Psoas muscle (tissue), 8 donors: ENCODE results near the gene CP. TPM values are rescaled to one million over a fixed set of nuclear protein-coding genes. Genes with fewer than 3 reads are reported as not detected.
"Not testable (repeated sequence)": the region's sequence is repeated elsewhere in the genome, so short reads cannot be mapped to it uniquely, and the experiment has no call there.

Experiments used
- ATAC-seq, 4 donors: fragments of 200-7000 bp; cut with Tn5 transposase; one replicate each; pipeline ENCODE4 v1.9.1; 2020; ENCODE audit warnings: moderate library complexity in 3 of 4, mild to moderate bottlenecking in 2 of 4
- DNase-seq, 2 donors: peaks; one replicate each; pipeline ENCODE4 v3.0.0-alpha.2; 2020
- H3K27ac ChIP-seq: fragments of 200-600 bp; one replicate; pipeline ENCODE4 v1.8.0; 2022
- H3K27me3 ChIP-seq, 3 donors: fragments of 200-600 bp in 1 of 3; one replicate each; pipeline versions ENCODE4 v1.6.1 to v1.8.0; 2013 to 2022; ENCODE audit warnings: low read length in 2 of 3, mild to moderate bottlenecking in 2 of 3, moderate library complexity in 1 of 3; ENCODE audit not compliant: insufficient read depth in 3 of 3
- H3K36me3 ChIP-seq, 2 donors: fragments of 200-600 bp in 1 of 2; one replicate each; pipeline versions ENCODE4 v1.6.1 to v1.8.0; 2013 to 2022; ENCODE audit warnings: low read depth in 1 of 2, mild to moderate bottlenecking in 1 of 2, moderate library complexity in 1 of 2; ENCODE audit not compliant: insufficient read depth in 1 of 2
- H3K4me1 ChIP-seq: fragments of 200-600 bp; one replicate; pipeline ENCODE4 v1.8.0; 2022
- H3K4me3 ChIP-seq: fragments of 200-600 bp; one replicate; pipeline ENCODE4 v1.8.0; 2022; ENCODE audit warnings: mild to moderate bottlenecking
- H3K9me3 ChIP-seq: fragments of 200-600 bp; one replicate; pipeline ENCODE4 v1.8.0; 2022
- WGBS, 3 donors: extraction: QIAGEN DNeasy Blood & Tissue Kit; methylation state at CpG; one replicate each; pipeline versions ENCODE4 v1.1.6 to v1.1.7; 2013; 5-methylcytosine and 5-hydroxymethylcytosine counted together
- intact Hi-C, 2 donors: fragments of 100-400 bp; cut with DNase I; formaldehyde crosslinking; loops; one replicate each; pipeline versions ENCODE4 v1.11.0 to v1.14.2; 2022
- polyA plus RNA-seq, 3 donors: library from polyadenylated mRNA; stranded (reverse); fragments of 200-250 nt; gene quantifications; one replicate each; pipeline ENCODE4 v1.2.3, GENCODE V29; 2013
- total RNA-seq, 4 donors: library from RNA; stranded (reverse); fragmentation: NEBNext Ultra II Directional in 2 of 4; extraction: Animal tissue kit (Norgen Biotek cat#: 25700) in 2 of 4; gene quantifications; one replicate each; pipeline versions ENCODE4 v1.2.1 to v1.2.4, GENCODE V29; 2021 to 2023
- TF ChIP-seq, protein P1 (sequence below): fragments of 200-600 bp; IDR thresholded peaks from one replicate; pipeline ENCODE4 v1.8.0; 2022; ENCODE audit warnings: antibody characterized with exemption
- donor health status: healthy with polysubstance abuse.
- donor health status: DM: no; HTN: no; CAD: no; lungs with moderate emphysema.
- donor health status: Bipolar disorder and iron deficiency.
- donor health status: healthy.
- donor health status: DM: yes; HTN: yes; CAD: no.
- donor health status: DM: no; HTN: no; CAD: no.
- donor health status: DM: no; HTN: no; CAD: no.
- donor health status: DM: yes; HTN: yes; CAD: no.

CP gene
- total and polyA plus RNA-seq, 7 donors, result 0.23 to 3.5 (median 2.2) TPM

- no peaks in the 10 kb centered on the region for H3K4me1 ChIP-seq
- no peak for DNase-seq
These were observed 17.1 kb downstream of the CP start for GRCh38 chr3:149204390-149204991.

DNA sequence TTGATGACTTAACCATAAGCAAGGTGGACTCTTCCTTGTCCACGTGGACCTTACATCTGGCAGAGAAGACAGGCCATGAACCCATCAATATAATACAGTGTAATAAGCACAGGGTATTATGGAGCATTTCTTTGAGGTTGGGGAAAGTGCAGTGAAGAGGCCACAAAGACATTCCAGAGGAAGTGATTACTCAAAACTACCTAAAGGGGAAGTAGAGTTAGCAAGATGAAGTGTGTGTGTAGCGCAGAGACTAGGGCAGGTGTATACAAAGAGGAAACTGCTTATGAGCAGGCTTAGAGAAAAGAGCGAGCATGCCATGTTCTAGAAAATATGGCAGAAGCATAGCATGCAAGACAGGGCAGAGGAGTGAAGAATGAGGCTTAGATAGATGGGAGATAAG is 17.9 kb downstream of the CP start:
- Histone ChIP-seq H3K4me1 (no peaks in the 10 kb centered on the region), H3K27ac (no peak overlapping the region), H3K4me3 (no peak overlapping the region), H3K36me3 (no peaks in the 10 kb centered on the region), H3K9me3 (no peaks in the 10 kb centered on the region), H3K27me3 (no peaks in the 10 kb centered on the region)
- WGBS, 3 donors, result 80 to 82% (median 81%) methylated on average over 3 of the region's 3 CpGs
- intact Hi-C loops, result loop anchor here in 1 of 2 donors (2.0 kb wide), 1 partner anchor 17 kb away; the partner anchor contains the start of gene CP
- ATAC-seq, result no peak
- TF ChIP-seq, protein P1, sequence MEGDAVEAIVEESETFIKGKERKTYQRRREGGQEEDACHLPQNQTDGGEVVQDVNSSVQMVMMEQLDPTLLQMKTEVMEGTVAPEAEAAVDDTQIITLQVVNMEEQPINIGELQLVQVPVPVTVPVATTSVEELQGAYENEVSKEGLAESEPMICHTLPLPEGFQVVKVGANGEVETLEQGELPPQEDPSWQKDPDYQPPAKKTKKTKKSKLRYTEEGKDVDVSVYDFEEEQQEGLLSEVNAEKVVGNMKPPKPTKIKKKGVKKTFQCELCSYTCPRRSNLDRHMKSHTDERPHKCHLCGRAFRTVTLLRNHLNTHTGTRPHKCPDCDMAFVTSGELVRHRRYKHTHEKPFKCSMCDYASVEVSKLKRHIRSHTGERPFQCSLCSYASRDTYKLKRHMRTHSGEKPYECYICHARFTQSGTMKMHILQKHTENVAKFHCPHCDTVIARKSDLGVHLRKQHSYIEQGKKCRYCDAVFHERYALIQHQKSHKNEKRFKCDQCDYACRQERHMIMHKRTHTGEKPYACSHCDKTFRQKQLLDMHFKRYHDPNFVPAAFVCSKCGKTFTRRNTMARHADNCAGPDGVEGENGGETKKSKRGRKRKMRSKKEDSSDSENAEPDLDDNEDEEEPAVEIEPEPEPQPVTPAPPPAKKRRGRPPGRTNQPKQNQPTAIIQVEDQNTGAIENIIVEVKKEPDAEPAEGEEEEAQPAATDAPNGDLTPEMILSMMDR, result no peak
- DNase-seq, result no peak

More at GRCh38 chr3:149204390-149204991, 17.1 kb downstream of the CP start:
- WGBS, 3 donors, result 78 to 84% (median 82%) methylated on average over 3 of the region's 3 CpGs
- H3K27me3 ChIP-seq, result no peaks in the 10 kb centered on the region
- no peak for ATAC-seq
- no peak overlapping the region for H3K4me3 ChIP-seq
- no peak overlapping the region for H3K27ac ChIP-seq
- no peaks in the 10 kb centered on the region for H3K9me3 ChIP-seq
- no peaks in the 10 kb centered on the region for H3K36me3 ChIP-seq
- TF ChIP-seq, protein P1, result no peak
- intact Hi-C loops, result loop anchor here in 1 of 2 donors (2.0 kb wide), 1 partner anchor 16 kb away; the partner anchor contains the start of gene CP

DNA sequence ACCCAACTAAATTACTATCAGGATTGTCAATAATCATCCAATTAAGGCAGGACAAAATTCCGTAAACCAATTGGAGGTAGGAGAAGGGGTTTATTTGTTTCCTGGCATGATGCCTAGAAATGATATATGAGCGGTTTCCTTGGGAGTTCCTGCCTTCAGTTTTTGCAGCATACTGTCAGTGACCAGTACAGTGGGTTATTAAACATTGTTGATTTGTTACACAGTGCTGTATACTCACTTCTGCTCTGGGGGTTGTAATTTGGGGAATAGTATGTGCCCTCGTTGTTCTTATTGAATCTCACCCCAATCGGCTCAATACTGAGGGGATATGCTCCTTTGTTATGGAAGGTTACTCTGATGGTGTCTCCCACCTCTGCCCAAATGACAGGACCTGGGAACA is 22.2 kb downstream of the CP start:
- no peaks in the 10 kb centered on the region for H3K4me1 ChIP-seq
- TF ChIP-seq, protein P1, result no peak
- no peak overlapping the region for H3K27ac ChIP-seq
- WGBS, 3 donors, result 18 to 30% (median 25%) methylated on average over 4 of the region's 4 CpGs
- intact Hi-C loops, result no loop called here
- no peak overlapping the region for H3K4me3 ChIP-seq
- no peak for ATAC-seq
- no peak for DNase-seq
- H3K36me3 ChIP-seq, result no peaks in the 10 kb centered on the region
- no peaks in the 10 kb centered on the region for H3K27me3 ChIP-seq
- no peaks in the 10 kb centered on the region for H3K9me3 ChIP-seq

- WGBS, 3 donors, result 46 to 53% (median 47%) methylated on average over 7 of the region's 7 CpGs
- H3K4me1 ChIP-seq, result no peaks in the 10 kb centered on the region
- DNase-seq (no peak), ATAC-seq (no peak)
- no peak overlapping the region for H3K27ac ChIP-seq
- H3K9me3 ChIP-seq, result no peaks in the 10 kb centered on the region
- intact Hi-C loops, result no loop called here
- no peak overlapping the region for H3K4me3 ChIP-seq
- H3K27me3 ChIP-seq, result no peaks in the 10 kb centered on the region
- no peaks in the 10 kb centered on the region for H3K36me3 ChIP-seq
- TF ChIP-seq, protein P1, result no peak
These were observed 23.0 kb downstream of the CP start for GRCh38 chr3:149198611-149199010.

GRCh38 chr3:149197669-149198068 is 24.0 kb downstream of the CP start:
- Histone ChIP-seq H3K27ac (no peak overlapping the region), H3K4me3 (no peak overlapping the region), H3K27me3 (no peaks in the 10 kb centered on the region), H3K4me1 (no peaks in the 10 kb centered on the region), H3K9me3 (no peaks in the 10 kb centered on the region), H3K36me3 (no peaks in the 10 kb centered on the region)
- intact Hi-C loops, result no loop called here
- ATAC-seq (no peak), DNase-seq (no peak)
- TF ChIP-seq, protein P1, result no peak
- 42 to 51% (median 44%) methylated on average over 5 of the region's 5 CpGs for WGBS, 3 donors

DNA sequence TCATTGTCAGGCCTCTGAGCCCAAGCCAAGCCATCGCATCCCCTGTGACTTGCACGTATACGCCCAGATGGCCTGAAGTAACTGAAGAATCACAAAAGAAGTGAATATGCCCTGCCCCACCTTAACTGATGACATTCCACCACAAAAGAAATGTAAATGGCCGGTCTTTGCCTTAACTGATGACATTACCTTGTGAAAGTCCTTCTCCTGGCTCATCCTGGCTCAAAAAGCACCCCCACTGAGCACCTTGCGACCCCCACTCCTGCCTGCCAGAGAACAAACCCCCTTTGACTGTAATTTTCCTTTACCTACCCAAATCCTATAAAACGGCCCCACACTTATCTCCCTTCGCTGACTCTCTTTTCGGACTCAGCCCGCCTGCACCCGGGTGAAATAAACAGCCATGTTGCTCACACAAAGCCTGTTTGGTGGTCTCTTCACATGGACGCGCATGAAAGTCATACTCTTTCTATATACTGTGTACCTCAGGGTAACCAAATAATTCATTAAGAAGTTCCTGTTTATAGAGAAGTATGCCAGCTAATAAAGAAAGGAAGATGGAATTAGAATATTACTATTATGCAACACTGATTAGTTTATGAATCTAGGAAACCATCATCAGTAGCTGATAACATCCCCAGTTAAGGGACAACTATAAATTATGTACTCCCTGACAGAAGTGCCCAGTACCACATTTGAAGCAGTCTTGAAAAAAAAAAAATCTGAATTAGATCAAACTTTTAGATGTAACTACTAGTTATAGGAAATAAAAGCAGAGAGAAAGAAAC is 24.6 kb downstream of the CP start:
- WGBS, 3 donors, result 75 to 82% (median 81%) methylated on average over 11 to 12 of the region's 12 CpGs
- H3K4me3 ChIP-seq, DNase-seq, intact Hi-C loops, H3K27me3 ChIP-seq, H3K36me3 ChIP-seq, H3K27ac ChIP-seq, H3K9me3 ChIP-seq, H3K4me1 ChIP-seq, ATAC-seq: not testable (repeated sequence)
